Activated CD4-positive, alpha-beta memory T cell treated with anti-CD3 and anti-CD28 coated beads for 36 hours (primary cell): ENCODE data around the gene TIMM29. TPM values are rescaled to one million over a fixed set of nuclear protein-coding genes. Genes with fewer than 3 reads are reported as not detected.
"Not testable (repeated sequence)": the region's sequence is repeated elsewhere in the genome, so short reads cannot be mapped to it uniquely, and the experiment has no call there.

Experiments
- CTCF ChIA-PET: fragments of 350-600 bp; sonication (Branson Sonifier 250); formaldehyde crosslinking; loops from one replicate; lab custom pipeline; 2021; ENCODE audit warnings: antibody characterized with exemption, inconsistent platforms; lab: Charles Lee
- POLR2A ChIA-PET: fragments of 350-600 bp; sonication (Branson Sonifier 250); formaldehyde crosslinking; loops from one replicate; lab custom pipeline; 2021; ENCODE audit warnings: antibody characterized with exemption; lab: Charles Lee
- DNase-seq: peaks from one replicate; pipeline ENCODE4 v3.0.0-alpha.2; 2020
- H3K27ac Mint-ChIP-seq: one replicate; pipeline ENCODE4 v1.8.0; 2021; ENCODE audit warnings: mixed read lengths
- H3K27me3 Mint-ChIP-seq: one replicate; pipeline ENCODE4 v1.8.0; 2021; ENCODE audit warnings: mixed read lengths
- H3K36me3 Mint-ChIP-seq: one replicate; pipeline ENCODE4 v1.8.0; 2021; ENCODE audit warnings: mixed read lengths
- H3K4me1 Mint-ChIP-seq: one replicate; pipeline ENCODE4 v1.8.0; 2021; ENCODE audit warnings: low read depth, mixed read lengths
- H3K4me3 Mint-ChIP-seq: one replicate; pipeline ENCODE4 v1.8.0; 2021; ENCODE audit warnings: mild to moderate bottlenecking, mixed read lengths
- H3K9me3 Mint-ChIP-seq: one replicate; pipeline ENCODE4 v1.8.0; 2021; ENCODE audit warnings: mixed read lengths
- intact Hi-C: fragments of 100-400 bp; cut with micrococcal nuclease; formaldehyde crosslinking; loops from one replicate; pipeline ENCODE4 v1.15.1; 2023
- total RNA-seq, 2 experiments: library from RNA; stranded (reverse); gene quantifications; one replicate each; pipeline ENCODE4 v1.2.3, GENCODE V29; 2021

Gene TIMM29
- total RNA-seq, 2 experiments from 2014 or later: 15.6 to 16.4 TPM

GRCh38 chr19:10927730-10928562 is 665 bp upstream of the TIMM29 start:
- POLR2A ChIA-PET: no interaction called here
- H3K4me3 Mint-ChIP-seq: peak overlapping the region; percentile 92
- H3K27ac Mint-ChIP-seq: peak overlapping the region; percentile 81
- no peaks in the 10 kb centered on the region for H3K27me3 Mint-ChIP-seq
- CTCF ChIA-PET: interaction anchor here (1.2 to 1.9 kb wide), 3 partner anchors 8 to 108 kb away, joined by 3 to 10 read pairs (median 3); no protein-coding TSS in a partner anchor
- peaks cover 9% of the 10 kb centered on the region for H3K36me3 Mint-ChIP-seq
- DNase-seq: peak; percentile 12
- no peaks in the 10 kb centered on the region for H3K9me3 Mint-ChIP-seq
- intact Hi-C loops: loop anchor here (1.0 to 5.0 kb wide), 4 partner anchors 32 to 211 kb away; no protein-coding TSS in a partner anchor
- H3K4me1 Mint-ChIP-seq: peaks cover 21% of the 10 kb centered on the region

GRCh38 chr19:10929402-10929794 is 787 bp downstream of the TIMM29 start:
- peak; percentile 22 for DNase-seq
- H3K4me1 Mint-ChIP-seq: peaks cover 21% of the 10 kb centered on the region
- H3K27ac Mint-ChIP-seq: peak overlapping the region; percentile 18
- H3K4me3 Mint-ChIP-seq: peak overlapping the region; percentile 92
- H3K36me3 Mint-ChIP-seq: peaks cover 7% of the 10 kb centered on the region
- ChIA-PET POLR2A (no interaction called here), CTCF (interaction anchor here (0.7 to 4.4 kb wide), 4 partner anchors 12 to 93 kb away, joined by 3 to 34 read pairs (median 3); partner anchors contain the start of gene TMED1)
- no peaks in the 10 kb centered on the region for H3K9me3 Mint-ChIP-seq
- intact Hi-C loops: loop anchor here (2.0 to 5.0 kb wide), 2 partner anchors 51 to 163 kb away; no protein-coding TSS in a partner anchor
- H3K27me3 Mint-ChIP-seq: no peaks in the 10 kb centered on the region

- intact Hi-C loops: loop anchor here (2.0 to 10.0 kb wide), 2 partner anchors 101 to 199 kb away; no protein-coding TSS in a partner anchor
- POLR2A ChIA-PET: interaction anchor here (0.6 kb wide), 2 partner anchors 192 to 547 kb away, joined by 3 to 4 read pairs; no protein-coding TSS in a partner anchor
- no peaks in the 10 kb centered on the region for H3K27me3 Mint-ChIP-seq
Measured at GRCh38 chr19:10935371-10936059, 6.9 kb downstream of the TIMM29 start.

GRCh38 chr19:10936661-10937084 is 8.1 kb downstream of the TIMM29 start:
- peaks cover 2% of the 10 kb centered on the region for H3K4me1 Mint-ChIP-seq
- no peaks in the 10 kb centered on the region for H3K36me3 Mint-ChIP-seq
- H3K4me3 Mint-ChIP-seq: peak overlapping the region; percentile 12
- POLR2A ChIA-PET: interaction anchor here (0.7 kb wide), 2 partner anchors 27 to 176 kb away, joined by 3 read pairs; no protein-coding TSS in a partner anchor
- H3K9me3 Mint-ChIP-seq: no peaks in the 10 kb centered on the region
- peak; percentile 29 for DNase-seq
- CTCF ChIA-PET: interaction anchor here (0.6 to 4.3 kb wide), 34 partner anchors 9 to 797 kb away, joined by 3 to 27 read pairs (median 4); partner anchors contain the start of genes CARM1, DNM2 and YIPF2
- H3K27me3 Mint-ChIP-seq: no peaks in the 10 kb centered on the region
- intact Hi-C loops: loop anchor here (2.0 to 10.0 kb wide), 2 partner anchors 100 to 198 kb away; no protein-coding TSS in a partner anchor
- no peak overlapping the region for H3K27ac Mint-ChIP-seq

More at GRCh38 chr19:10935371-10936059, 6.9 kb downstream of the TIMM29 start:
- DNase-seq: no peak
- CTCF ChIA-PET: interaction anchor here (1.1 to 4.3 kb wide), 17 partner anchors 8 to 218 kb away, joined by 3 to 27 read pairs (median 6); partner anchors contain the start of genes CARM1, DNM2 and YIPF2
- Mint-ChIP-seq H3K27ac (no peak overlapping the region), H3K36me3 (peaks cover 3% of the 10 kb centered on the region), H3K9me3 (no peaks in the 10 kb centered on the region), H3K4me3 (no peak overlapping the region), H3K4me1 (peaks cover 5% of the 10 kb centered on the region)

GRCh38 chr19:10941649-10942048 is 13.0 kb downstream of the TIMM29 start:
- POLR2A ChIA-PET: interaction anchor here (1.2 kb wide), 1 partner anchor 22 kb away, joined by 5 read pairs; no protein-coding TSS in a partner anchor
- H3K9me3 Mint-ChIP-seq, H3K4me1 Mint-ChIP-seq, H3K36me3 Mint-ChIP-seq, H3K4me3 Mint-ChIP-seq, H3K27me3 Mint-ChIP-seq, DNase-seq, H3K27ac Mint-ChIP-seq: not testable (repeated sequence)
- intact Hi-C loops: loop anchor here (2.0 to 5.0 kb wide), 2 partner anchors 21 to 41 kb away; no protein-coding TSS in a partner anchor
- CTCF ChIA-PET: interaction anchor here (0.6 to 3.8 kb wide), 29 partner anchors 9 to 1996 kb away, joined by 3 to 34 read pairs (median 4); no protein-coding TSS in a partner anchor

GRCh38 chr19:10943412-10943811 is 14.8 kb downstream of the TIMM29 start:
- H3K27me3 Mint-ChIP-seq, H3K4me1 Mint-ChIP-seq, H3K36me3 Mint-ChIP-seq, H3K4me3 Mint-ChIP-seq, DNase-seq, H3K27ac Mint-ChIP-seq, H3K9me3 Mint-ChIP-seq, POLR2A ChIA-PET: not testable (repeated sequence)
- intact Hi-C loops: loop anchor here (2.0 to 5.0 kb wide), 2 partner anchors 19 to 39 kb away; no protein-coding TSS in a partner anchor
- CTCF ChIA-PET: interaction anchor here (3.8 kb wide), 1 partner anchor 92 kb away, joined by 32 read pairs; no protein-coding TSS in a partner anchor

GRCh38 chr19:10945264-10945663 is 16.7 kb downstream of the TIMM29 start:
- Mint-ChIP-seq H3K4me3 (no peak overlapping the region), H3K4me1 (no peaks in the 10 kb centered on the region), H3K27me3 (no peaks in the 10 kb centered on the region), H3K9me3 (no peaks in the 10 kb centered on the region), H3K27ac (no peak overlapping the region), H3K36me3 (no peaks in the 10 kb centered on the region)
- ChIA-PET CTCF (interaction anchor here (0.6 to 0.7 kb wide), 2 partner anchors 81 to 181 kb away, joined by 3 read pairs; no protein-coding TSS in a partner anchor), POLR2A (no interaction called here)
- DNase-seq: no peak
- intact Hi-C loops: no loop called here

GRCh38 chr19:10946958-10947657 is 18.5 kb downstream of the TIMM29 start:
- POLR2A ChIA-PET: no interaction called here

GRCh38 chr19:10952809-10953208 is 24.2 kb downstream of the TIMM29 start:
- no peaks in the 10 kb centered on the region for H3K27me3 Mint-ChIP-seq
- H3K4me3 Mint-ChIP-seq: no peak overlapping the region
- no peak for DNase-seq
- peaks cover 6% of the 10 kb centered on the region for H3K4me1 Mint-ChIP-seq
- no peaks in the 10 kb centered on the region for H3K36me3 Mint-ChIP-seq
- CTCF ChIA-PET: interaction anchor here (1.2 kb wide), 1 partner anchor 11 kb away, joined by 3 read pairs; no protein-coding TSS in a partner anchor
- intact Hi-C loops: no loop called here
- H3K27ac Mint-ChIP-seq: no peak overlapping the region
- POLR2A ChIA-PET: no interaction called here
- H3K9me3 Mint-ChIP-seq: no peaks in the 10 kb centered on the region

More at GRCh38 chr19:10946958-10947657, 18.5 kb downstream of the TIMM29 start:
- no peak overlapping the region for H3K4me3 Mint-ChIP-seq
- intact Hi-C loops: no loop called here
- H3K9me3 Mint-ChIP-seq: no peaks in the 10 kb centered on the region
- H3K36me3 Mint-ChIP-seq: no peaks in the 10 kb centered on the region
- CTCF ChIA-PET: interaction anchor here (0.6 kb wide), 1 partner anchor 93 kb away, joined by 3 read pairs; no protein-coding TSS in a partner anchor
- H3K27ac Mint-ChIP-seq: no peak overlapping the region
- H3K4me1 Mint-ChIP-seq: no peaks in the 10 kb centered on the region
- no peaks in the 10 kb centered on the region for H3K27me3 Mint-ChIP-seq
- no peak for DNase-seq

GRCh38 chr19:10959277-10959968 is 30.8 kb downstream of the TIMM29 start:
- H3K27me3 Mint-ChIP-seq, H3K9me3 Mint-ChIP-seq, DNase-seq, H3K36me3 Mint-ChIP-seq, intact Hi-C loops: not testable (repeated sequence)
- H3K4me1 Mint-ChIP-seq: peaks cover 37% of the 10 kb centered on the region
- peak overlapping the region; percentile 86 for H3K27ac Mint-ChIP-seq
- ChIA-PET CTCF (interaction anchor here (1.0 to 1.9 kb wide), 3 partner anchors 18 to 95 kb away, joined by 3 to 8 read pairs (median 4); no protein-coding TSS in a partner anchor), POLR2A (interaction anchor here (0.6 to 2.1 kb wide), 4 partner anchors 14 to 137 kb away, joined by 3 to 6 read pairs (median 3); partner anchors contain the start of gene LDLR)
- peak overlapping the region; percentile 87 for H3K4me3 Mint-ChIP-seq
